Neuronal stem cell (in vitro differentiated cells): ENCODE data around the gene RFX4.
A peak's percentile ranks its signal among the peaks of the same experiment; 100 is the strongest.

ENCODE experiments used
- DNase-seq: peaks from one replicate; pipeline ENCODE4 v3.0.0-alpha.2; 2013; ENCODE audit warnings: low spot score
- H2AFZ ChIP-seq: one replicate; pipeline ENCODE4 v1.6.1; 2013; ENCODE audit warnings: mild to moderate bottlenecking, low read length, inconsistent platforms
- H2AK5ac ChIP-seq: 2 replicates; pipeline ENCODE4 v1.6.1; 2013; ENCODE audit warnings: low read depth, mild to moderate bottlenecking, inconsistent platforms, low read length, moderate library complexity, mixed read lengths
- H2BK120ac ChIP-seq: 2 replicates; pipeline ENCODE4 v1.6.1; 2013; ENCODE audit warnings: low read depth, mild to moderate bottlenecking, inconsistent platforms, low read length, moderate library complexity, mixed read lengths
- H2BK12ac ChIP-seq: one replicate; pipeline ENCODE4 v1.6.1; 2013; ENCODE audit warnings: low read length, inconsistent platforms
- H2BK15ac ChIP-seq: 2 replicates; pipeline ENCODE4 v1.6.1; 2013; ENCODE audit warnings: mild to moderate bottlenecking, low read length, inconsistent platforms, mixed read lengths
- H2BK5ac ChIP-seq: one replicate; pipeline ENCODE4 v1.6.1; 2013; ENCODE audit warnings: inconsistent platforms, mild to moderate bottlenecking, low read length, moderate library complexity
- H3K14ac ChIP-seq: one replicate; pipeline ENCODE4 v1.6.1; 2013; ENCODE audit warnings: low read length, inconsistent platforms
- H3K18ac ChIP-seq: 2 replicates; pipeline ENCODE4 v1.6.1; 2013; ENCODE audit warnings: low read length, inconsistent platforms
- H3K23ac ChIP-seq: 2 replicates; pipeline ENCODE4 v1.6.1; 2013; ENCODE audit warnings: low read depth, mild to moderate bottlenecking, mixed read lengths, low read length, inconsistent platforms; ENCODE audit not compliant: poor library complexity
- H3K27ac ChIP-seq: replicated peaks from 3 replicates; pipeline ENCODE4 v1.5.1; 2013; ENCODE audit warnings: low read length, inconsistent platforms
- H3K27me3 ChIP-seq, 3 experiments: 2 replicates each; pipeline ENCODE4 v1.6.1; 2013; ENCODE audit warnings: low read length in 3 of 3, mild to moderate bottlenecking in 2 of 3, inconsistent platforms in 1 of 3, low read depth in 1 of 3, mixed read lengths in 1 of 3, moderate library complexity in 1 of 3; ENCODE audit not compliant: control insufficient read depth in 3 of 3, insufficient read depth in 3 of 3
- H3K36me3 ChIP-seq, 2 donors: replicated peaks in 1 of 2; 2 replicates each; pipeline ENCODE4 v1.6.1; 2013; ENCODE audit warnings: low read length in 2 of 2; ENCODE audit not compliant: control insufficient read depth in 2 of 2, insufficient read depth in 2 of 2
- H3K4ac ChIP-seq: 2 replicates; pipeline ENCODE4 v1.6.1; 2013; ENCODE audit warnings: inconsistent platforms, mild to moderate bottlenecking, low read length, moderate library complexity
- H3K4me1 ChIP-seq, 2 donors: 1 replicate in 1 of 2; 2 replicates in 1 of 2; pipeline ENCODE4 v1.6.1; 2013; ENCODE audit warnings: low read length in 2 of 2, low read depth in 1 of 2; ENCODE audit not compliant: control insufficient read depth in 2 of 2, insufficient read depth in 1 of 2
- H3K4me2 ChIP-seq: one replicate; pipeline ENCODE4 v1.6.1; 2013; ENCODE audit warnings: mild to moderate bottlenecking, low read length, inconsistent platforms; ENCODE audit not compliant: insufficient read depth, poor library complexity, severe bottlenecking
- H3K4me3 ChIP-seq, 2 donors: 2 replicates each; pipeline ENCODE4 v1.5.1; 2013; ENCODE audit warnings: low read length in 2 of 2, mild to moderate bottlenecking in 2 of 2, inconsistent platforms in 1 of 2, moderate library complexity in 1 of 2
- H3K79me1 ChIP-seq: one replicate; pipeline ENCODE4 v1.6.1; 2013; ENCODE audit warnings: low read depth, mild to moderate bottlenecking, inconsistent platforms, low read length, moderate library complexity
- H3K9ac ChIP-seq: one replicate; pipeline ENCODE4 v1.6.1; 2013; ENCODE audit warnings: mild to moderate bottlenecking, low read depth, low read length, inconsistent platforms; ENCODE audit not compliant: poor library complexity
- H3K9me3 ChIP-seq, 2 donors: replicated peaks in 1 of 2; 2 replicates each; pipeline versions ENCODE3 to v1.6.1; 2013; ENCODE audit warnings: low read length in 2 of 2, mild to moderate bottlenecking in 2 of 2, inconsistent platforms in 1 of 2, low read depth in 1 of 2, mixed read lengths in 1 of 2, moderate library complexity in 1 of 2; ENCODE audit not compliant: control insufficient read depth in 2 of 2, insufficient read depth in 1 of 2
- H4K8ac ChIP-seq: one replicate; pipeline ENCODE4 v1.6.1; 2013; ENCODE audit warnings: low read depth, mild to moderate bottlenecking, inconsistent platforms, low read length, moderate library complexity
- H4K91ac ChIP-seq: one replicate; pipeline ENCODE4 v1.6.1; 2013; ENCODE audit warnings: low read length, low read depth, mild to moderate bottlenecking, inconsistent platforms; ENCODE audit not compliant: poor library complexity
- WGBS, 2 donors: extraction: QIAGEN DNeasy Blood & Tissue Kit; methylation state at CpG; one replicate each; pipeline ENCODE4 v1.1.7; 2013; ENCODE audit warnings: missing lambda C conversion rate in 2 of 2, mixed read lengths in 1 of 2; ENCODE audit not compliant: insufficient read length in 2 of 2, insufficient replicate concordance in 1 of 2; ENCODE audit errors: extremely low coverage in 2 of 2; 5-methylcytosine and 5-hydroxymethylcytosine counted together

The RFX4 gene

GRCh38 chr12:106733660-106734059 is 150.9 kb downstream of the RFX4 start:
- no peak overlapping the region for H4K91ac ChIP-seq
- no peak overlapping the region for H3K14ac ChIP-seq
- H3K18ac ChIP-seq, result no peak overlapping the region
- no peak overlapping the region for H2AK5ac ChIP-seq
- no peak overlapping the region for H3K4me2 ChIP-seq
- H3K36me3 ChIP-seq, result peaks cover 0 to 99% of the 10 kb centered on the region in 2 donors
- H3K9me3 ChIP-seq, result peaks cover 0 to 2% of the 10 kb centered on the region in 2 donors
- no peak overlapping the region for H3K9ac ChIP-seq
- H3K27me3 ChIP-seq, result no peaks in the 10 kb centered on the region
- no peak overlapping the region for H2BK12ac ChIP-seq
- H2AFZ ChIP-seq, result no peak overlapping the region
- no peaks in the 10 kb centered on the region for H3K79me1 ChIP-seq
- H3K4ac ChIP-seq, result no peak overlapping the region
- no peak overlapping the region for H2BK15ac ChIP-seq
- no CpG with 5 or more reads among the region's 4 CpGs for WGBS, 2 donors
- no peak overlapping the region for H2BK5ac ChIP-seq
- no peak for DNase-seq
- H3K27ac ChIP-seq, result no peak overlapping the region
- H3K4me1 ChIP-seq, result no peaks in the 10 kb centered on the region
- no peak overlapping the region for H4K8ac ChIP-seq
- no peak overlapping the region for H3K4me3 ChIP-seq
- H3K23ac ChIP-seq, result no peak overlapping the region
- no peak overlapping the region for H2BK120ac ChIP-seq

GRCh38 chr12:106736051-106736957 is 153.5 kb downstream of the RFX4 start:
- no peak overlapping the region for H2BK120ac ChIP-seq
- no peaks in the 10 kb centered on the region for H3K79me1 ChIP-seq
- H2BK12ac ChIP-seq, result no peak overlapping the region
- no peak for DNase-seq
- no peak overlapping the region for H3K14ac ChIP-seq
- no peak overlapping the region for H3K4ac ChIP-seq
- no peak overlapping the region for H3K27ac ChIP-seq
- no peaks in the 10 kb centered on the region for H3K27me3 ChIP-seq
- H3K9me3 ChIP-seq, result peaks cover 0 to 2% of the 10 kb centered on the region in 2 donors
- H3K9ac ChIP-seq, result no peak overlapping the region
- no peak overlapping the region for H3K4me2 ChIP-seq
- no CpG with 5 or more reads among the region's 9 CpGs for WGBS, 2 donors
- no peak overlapping the region for H2BK5ac ChIP-seq
- no peak overlapping the region for H4K8ac ChIP-seq
- peak overlapping the region in 1 of 2 donors; percentile 42 for H3K4me3 ChIP-seq
- no peak overlapping the region for H3K23ac ChIP-seq
- H3K4me1 ChIP-seq, result peaks cover 0 to 6% of the 10 kb centered on the region in 2 donors
- no peak overlapping the region for H2AFZ ChIP-seq
- H2AK5ac ChIP-seq, result no peak overlapping the region
- no peak overlapping the region for H4K91ac ChIP-seq
- H3K18ac ChIP-seq, result no peak overlapping the region
- H2BK15ac ChIP-seq, result no peak overlapping the region
- peaks cover 0 to 99% of the 10 kb centered on the region in 2 donors for H3K36me3 ChIP-seq

- H3K27me3 ChIP-seq, result no peaks in the 10 kb centered on the region
- H2AK5ac ChIP-seq, result no peak overlapping the region
- no peak overlapping the region for H3K4me3 ChIP-seq
- no peak overlapping the region for H2BK5ac ChIP-seq
- H3K27ac ChIP-seq, result no peak overlapping the region
- no peak overlapping the region for H2AFZ ChIP-seq
- DNase-seq, result no peak
- H2BK120ac ChIP-seq, result no peak overlapping the region
- H4K8ac ChIP-seq, result no peak overlapping the region
- H3K18ac ChIP-seq, result no peak overlapping the region
- H3K79me1 ChIP-seq, result no peaks in the 10 kb centered on the region
- H3K9ac ChIP-seq, result no peak overlapping the region
- no peak overlapping the region for H4K91ac ChIP-seq
- H3K4me2 ChIP-seq, result no peak overlapping the region
- H3K4me1 ChIP-seq, result peaks cover 0 to 14% of the 10 kb centered on the region in 2 donors
- H3K4ac ChIP-seq, result no peak overlapping the region
- no peak overlapping the region for H3K23ac ChIP-seq
- H3K14ac ChIP-seq, result no peak overlapping the region
- peaks cover 0 to 2% of the 10 kb centered on the region in 2 donors for H3K9me3 ChIP-seq
- H3K36me3 ChIP-seq, result peaks cover 0 to 100% of the 10 kb centered on the region in 2 donors
- WGBS, 2 donors, result no CpG with 5 or more reads among the region's 4 CpGs
- no peak overlapping the region for H2BK15ac ChIP-seq
- H2BK12ac ChIP-seq, result no peak overlapping the region
These were observed 156.5 kb downstream of the RFX4 start for GRCh38 chr12:106739318-106739717.

- Histone ChIP-seq H3K4ac (no peak overlapping the region), H3K9ac (no peak overlapping the region), H3K27me3 (no peaks in the 10 kb centered on the region), H3K9me3 (peaks cover 0 to 3% of the 10 kb centered on the region in 2 donors), H2BK120ac (no peak overlapping the region), H2BK5ac (no peak overlapping the region), H3K23ac (no peak overlapping the region), H3K14ac (no peak overlapping the region), H2BK15ac (no peak overlapping the region), H3K79me1 (no peaks in the 10 kb centered on the region), H4K91ac (no peak overlapping the region), H3K36me3 (peaks cover 0 to 100% of the 10 kb centered on the region in 2 donors), H4K8ac (no peak overlapping the region), H2AK5ac (no peak overlapping the region), H3K4me1 (peaks cover 0 to 14% of the 10 kb centered on the region in 2 donors), H2BK12ac (no peak overlapping the region), H3K4me3 (no peak overlapping the region), H2AFZ (no peak overlapping the region), H3K18ac (no peak overlapping the region), H3K27ac (no peak overlapping the region), H3K4me2 (no peak overlapping the region)
- no CpG with 5 or more reads among the region's 10 CpGs for WGBS, 2 donors
- no peak for DNase-seq
These were observed 157.2 kb downstream of the RFX4 start for GRCh38 chr12:106739815-106740530.
